Amniotic epithelial cell (primary cell): Measurements from ENCODE around the gene CEACAM6.
A peak's percentile ranks its signal among the peaks of the same experiment; 100 is the strongest.
"Not testable (repeated sequence)": the region's sequence is repeated elsewhere in the genome, so short reads cannot be mapped to it uniquely, and the experiment has no call there.

Experiments used
- DNase-seq: peaks from one replicate; pipeline ENCODE4 v3.0.0-alpha.2; 2010; ENCODE audit warnings: low read depth

The CEACAM6 gene

DNA sequence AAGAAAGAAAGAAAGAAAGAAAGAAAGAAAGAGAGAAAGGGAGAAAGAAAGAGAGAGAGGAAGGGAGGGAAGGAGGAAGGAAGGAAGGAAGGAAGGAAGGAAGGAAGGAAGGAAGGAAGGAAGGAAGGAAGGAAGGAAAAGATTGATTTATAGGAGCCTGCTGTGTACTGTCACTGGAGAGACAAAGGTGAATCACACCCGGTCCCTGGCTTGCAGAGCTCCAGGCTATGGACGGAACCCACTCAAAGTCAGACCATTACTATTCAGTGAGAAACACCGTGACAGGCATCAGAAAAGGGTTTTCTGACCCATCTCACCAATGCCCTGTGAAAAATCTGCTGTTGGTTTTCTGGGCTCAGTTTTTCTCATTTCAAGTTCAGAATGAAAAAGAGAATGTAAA, 7.3 kb upstream of the CEACAM6 start:
- no peak for DNase-seq

DNA sequence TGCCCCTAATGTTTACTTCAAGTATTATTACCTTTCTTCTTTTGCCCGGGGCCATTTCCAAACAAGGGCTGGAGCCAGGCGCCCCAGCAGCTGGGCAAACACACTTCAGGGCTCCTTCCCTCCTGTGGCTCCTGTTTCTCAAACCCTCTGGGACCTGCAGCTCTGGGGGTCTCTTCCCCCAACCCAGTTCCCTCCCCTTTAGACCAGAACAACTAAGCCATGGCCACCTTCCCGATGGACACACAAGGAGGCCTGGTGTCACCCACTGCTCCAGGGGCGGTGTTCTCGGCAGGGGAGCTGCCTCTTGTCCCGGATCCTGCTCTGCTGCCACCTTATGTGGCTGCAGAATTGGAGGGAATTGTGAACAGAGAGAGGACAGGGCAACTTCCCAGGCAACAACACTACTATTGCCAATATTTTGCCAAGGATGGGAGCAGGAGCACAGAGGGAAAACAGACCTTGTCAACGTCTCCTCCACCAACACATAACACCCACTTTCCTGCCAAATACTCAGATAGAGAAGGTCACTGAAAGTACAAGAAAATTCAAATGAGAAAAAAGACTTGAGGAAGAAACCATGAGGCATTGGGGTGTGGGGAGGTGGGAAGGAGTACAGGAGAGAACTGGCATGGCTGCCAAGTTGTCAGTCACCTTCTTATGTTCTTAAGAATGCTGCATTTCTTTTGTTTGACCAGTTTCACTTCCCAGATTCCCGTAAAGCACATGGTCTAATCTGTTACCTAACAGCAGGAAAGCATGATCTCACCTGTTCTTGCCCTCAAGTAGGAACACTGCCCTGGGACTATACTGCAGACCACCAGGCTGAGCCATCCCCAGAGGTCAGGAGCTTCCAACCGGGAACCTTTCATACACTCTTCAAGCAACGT, 4.8 kb upstream of the CEACAM6 start:
- DNase-seq, result not testable (repeated sequence)

DNA sequence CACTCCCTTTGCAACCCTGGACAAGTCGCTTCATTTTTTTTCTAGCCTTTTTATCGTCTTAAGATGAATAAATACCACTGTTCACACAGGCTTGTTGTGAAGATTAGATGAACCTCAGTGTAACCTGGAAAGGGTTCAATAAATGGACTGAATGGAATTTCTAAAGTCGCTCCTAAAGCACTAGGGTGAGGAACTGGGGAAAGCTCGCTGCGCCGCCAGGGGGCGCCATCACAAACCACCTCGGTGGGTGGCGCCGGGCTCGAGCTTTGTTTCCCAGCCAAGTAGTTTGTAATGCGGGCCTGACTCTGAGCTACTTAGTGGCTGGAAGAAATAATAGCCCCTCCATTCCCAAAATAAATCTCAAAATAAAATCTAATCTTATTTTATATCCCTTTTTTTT, 2.2 kb upstream of the CEACAM6 start:
- DNase-seq, result no peak

DNA sequence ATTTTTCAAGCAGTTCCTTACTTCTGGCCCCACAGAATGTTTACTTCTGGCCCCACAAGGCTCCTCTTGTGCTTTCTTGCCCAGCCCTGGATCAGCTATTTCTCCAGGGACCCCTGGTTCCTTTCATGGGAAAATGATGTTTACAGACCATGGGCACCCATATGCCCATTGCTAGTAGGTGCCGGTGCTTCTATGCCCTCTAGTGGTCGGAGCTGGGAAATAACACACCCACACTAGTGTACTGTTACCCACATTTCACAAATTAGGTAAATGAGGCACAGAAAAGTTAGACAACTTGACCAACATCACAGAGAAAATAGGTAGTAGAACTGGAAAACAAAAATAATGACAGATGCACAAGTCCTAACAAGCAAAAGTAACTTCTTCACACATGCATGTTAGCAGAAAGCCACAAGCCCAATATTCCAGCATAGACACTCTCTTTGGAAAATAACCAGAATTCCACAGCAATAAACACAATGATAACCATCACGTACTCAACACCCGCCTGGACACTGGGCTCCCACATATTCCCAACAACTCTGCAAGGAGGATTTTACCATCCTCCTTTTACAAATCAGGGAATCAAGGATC, 1.3 kb upstream of the CEACAM6 start:
- DNase-seq, result peak; percentile 10

DNA sequence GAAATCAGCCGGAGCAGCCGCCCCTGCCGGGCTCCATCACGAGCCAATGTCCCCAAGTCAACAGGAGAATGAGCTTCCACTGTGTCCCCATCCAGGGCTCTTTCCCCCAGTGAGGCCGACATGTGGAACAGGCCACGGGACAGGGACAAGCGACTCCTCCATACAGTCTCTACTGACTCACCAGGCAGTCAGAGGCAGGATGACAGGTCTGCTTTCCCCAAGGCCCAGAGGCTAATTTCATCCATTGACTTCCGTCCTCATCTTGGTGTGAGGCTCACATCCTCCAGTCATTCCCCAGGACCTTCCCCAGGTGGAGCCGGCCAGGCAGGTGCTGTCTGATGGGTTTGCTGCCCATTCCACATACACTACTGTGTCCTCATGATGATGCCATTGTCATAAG, 3.5 kb downstream of the CEACAM6 start:
- DNase-seq, result no peak

- DNase-seq, result no peak
Observed at GRCh38 chr19:41767115-41767514, 11.8 kb downstream of the CEACAM6 start.

- not testable (repeated sequence) for DNase-seq
Observed at GRCh38 chr19:41768105-41768504, 12.8 kb downstream of the CEACAM6 start.

DNA sequence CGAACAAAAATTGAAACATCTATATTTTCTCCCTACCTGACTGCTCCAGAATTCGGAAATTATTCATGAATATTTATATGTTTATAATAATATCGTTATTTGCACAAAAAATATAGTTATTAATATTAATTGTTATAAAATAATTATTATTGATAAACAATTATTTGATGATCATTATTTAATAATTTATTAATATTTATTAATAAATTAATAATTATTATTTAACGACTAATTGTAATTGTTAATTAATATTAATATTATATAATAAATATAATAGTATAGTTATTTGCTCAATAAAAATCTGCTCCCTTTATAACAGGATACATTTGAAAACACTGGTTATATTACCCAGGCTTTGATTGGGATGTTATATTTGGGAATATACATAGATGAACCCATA, 14.3 kb downstream of the CEACAM6 start:
- DNase-seq, result no peak

GRCh38 chr19:41771410-41771809, 16.1 kb downstream of the CEACAM6 start:
- no peak for DNase-seq

DNA sequence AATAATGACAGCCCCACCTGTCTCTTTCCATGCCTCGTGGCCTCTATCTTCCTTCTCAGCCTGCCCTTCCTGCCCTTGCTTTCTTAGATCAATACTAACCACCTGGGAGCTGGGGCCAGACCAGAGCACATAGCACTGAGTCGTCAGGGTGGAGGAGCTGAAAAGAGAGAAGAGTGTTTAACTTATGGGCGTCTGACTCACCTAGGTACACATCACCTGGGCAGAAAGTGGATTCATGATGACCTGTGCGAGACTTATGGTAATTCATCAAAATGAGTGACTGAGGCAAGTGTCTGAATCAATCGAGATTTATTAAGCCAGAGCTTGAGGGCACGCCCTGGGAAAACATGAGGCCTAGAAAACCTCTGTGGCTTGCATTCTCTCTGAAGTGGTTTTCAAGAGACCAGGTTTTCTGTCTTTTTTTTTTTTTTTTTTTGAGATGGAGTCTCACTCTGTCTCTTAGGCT, 19.2 kb downstream of the CEACAM6 start:
- DNase-seq, result no peak

DNA sequence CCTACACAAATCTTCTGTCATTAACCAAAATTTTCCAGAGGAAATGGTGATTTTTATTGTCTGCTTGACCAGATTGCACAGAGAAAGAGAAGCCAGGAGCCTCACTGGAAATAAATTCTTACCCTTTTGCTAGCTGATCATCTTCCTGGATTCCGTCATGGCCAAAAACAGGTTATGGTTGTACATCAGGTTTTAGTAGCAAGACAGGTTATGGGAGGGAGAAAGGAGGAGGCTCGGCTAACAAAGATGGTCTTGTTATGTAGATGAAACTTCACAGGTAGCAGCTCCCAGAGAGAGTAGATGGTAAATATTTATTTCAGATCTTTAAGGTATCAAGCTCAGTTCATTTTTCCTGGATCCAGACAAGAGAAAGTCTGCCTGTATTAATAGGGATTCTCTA, 21.4 kb downstream of the CEACAM6 start:
- no peak for DNase-seq

DNA sequence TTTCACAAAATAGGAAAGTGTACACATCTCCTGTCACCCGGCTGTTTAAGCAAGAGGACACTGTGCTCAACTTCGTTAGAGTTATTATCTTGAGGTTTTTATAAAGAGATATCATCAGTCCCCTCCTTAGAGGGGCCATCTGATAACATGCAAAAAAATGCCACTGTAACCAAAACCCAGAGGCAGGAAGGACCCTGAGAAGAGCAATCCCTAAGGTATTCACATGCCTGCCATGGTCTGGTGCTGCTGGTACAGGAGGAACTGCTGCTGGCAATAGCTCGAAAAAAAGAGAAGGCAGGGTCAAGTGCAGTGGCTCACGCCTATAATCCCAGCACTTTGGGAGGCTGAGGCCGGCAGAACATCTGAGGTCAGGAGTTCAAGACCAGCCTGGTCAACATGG, 28.3 kb downstream of the CEACAM6 start:
- DNase-seq, result no peak

DNA sequence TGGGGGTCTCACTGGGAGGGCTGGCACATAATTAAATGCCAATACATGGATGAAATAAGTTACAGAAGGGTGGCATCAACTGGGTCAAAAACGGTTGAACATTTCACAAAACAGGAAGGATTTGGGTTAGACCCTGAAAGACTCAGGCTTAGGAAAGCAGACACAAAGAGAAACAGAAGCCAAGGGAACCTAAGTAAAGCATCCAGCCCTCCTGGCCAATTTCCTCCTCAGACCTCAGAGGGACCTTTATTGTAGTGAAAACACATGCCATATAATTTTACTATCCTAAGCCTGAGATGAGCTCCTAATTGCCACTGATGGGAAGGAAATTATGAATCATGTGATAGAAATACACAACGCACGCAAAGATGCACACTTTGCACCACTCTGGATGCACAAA, 29.0 kb downstream of the CEACAM6 start:
- no peak for DNase-seq

- DNase-seq, result no peak
Observed at GRCh38 chr19:41784743-41785142, 29.4 kb downstream of the CEACAM6 start.

DNA sequence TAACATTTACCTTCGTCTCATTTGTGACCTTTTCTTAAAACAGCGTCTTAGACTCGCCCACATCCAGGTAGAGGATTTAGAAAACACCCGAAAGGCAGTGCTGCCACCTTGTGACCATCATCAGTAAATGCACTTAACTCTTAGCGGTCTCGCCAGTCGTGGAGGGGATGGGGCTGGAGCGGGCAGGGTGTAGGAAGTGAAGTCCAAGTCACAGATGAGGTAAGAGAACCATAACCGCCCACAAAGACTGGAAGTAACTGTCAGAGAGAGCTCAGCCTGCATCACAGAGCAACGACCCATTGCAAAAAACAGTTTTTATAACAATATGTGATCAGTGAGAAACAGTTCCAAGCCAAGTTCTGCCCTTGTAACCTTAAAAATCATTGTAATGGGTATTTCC, 30.3 kb downstream of the CEACAM6 start:
- DNase-seq, result peak; percentile 66

DNA sequence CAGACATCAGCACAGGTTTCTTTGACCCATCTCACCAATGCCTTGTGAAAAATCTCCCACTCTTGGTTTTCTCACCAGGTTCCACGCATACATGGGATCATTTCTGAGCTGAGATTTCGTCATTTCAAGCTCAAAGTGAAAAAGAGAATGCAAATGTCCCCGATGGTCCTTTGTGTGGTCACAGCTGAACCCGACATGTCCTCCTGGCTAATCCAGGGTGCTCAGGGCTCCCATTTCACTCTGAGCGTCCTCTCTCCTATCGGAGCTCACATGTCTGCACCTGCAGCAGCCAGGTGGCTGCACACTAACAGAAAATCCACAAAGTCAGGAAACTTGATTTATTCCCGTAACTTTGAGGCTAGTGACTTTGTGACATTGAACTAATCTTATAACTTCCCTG, 31.7 kb downstream of the CEACAM6 start:
- DNase-seq, result no peak

- not testable (repeated sequence) for DNase-seq
Observed at GRCh38 chr19:41788518-41788917, 33.2 kb downstream of the CEACAM6 start.

DNA sequence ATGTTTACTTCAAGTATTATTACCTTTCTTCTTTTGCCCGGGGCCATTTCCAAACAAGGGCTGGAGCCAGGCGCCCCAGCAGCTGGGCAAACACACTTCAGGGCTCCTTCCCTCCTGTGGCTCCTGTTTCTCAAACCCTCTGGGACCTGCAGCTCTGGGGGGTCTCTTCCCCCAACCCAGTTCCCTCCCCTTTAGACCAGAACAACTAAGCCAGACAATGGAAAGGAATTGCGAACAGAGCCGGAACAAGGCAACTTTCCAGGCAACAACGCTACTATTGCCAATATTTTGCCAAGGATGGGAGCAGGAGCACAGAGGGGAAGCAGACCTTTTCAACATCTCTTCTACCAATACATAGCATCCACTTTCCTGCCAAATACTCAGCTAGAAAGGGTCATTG, 33.7 kb downstream of the CEACAM6 start:
- DNase-seq, result not testable (repeated sequence)

GRCh38 chr19:41792513-41793413, 37.4 kb downstream of the CEACAM6 start:
- DNase-seq, result peak; percentile 31

DNA sequence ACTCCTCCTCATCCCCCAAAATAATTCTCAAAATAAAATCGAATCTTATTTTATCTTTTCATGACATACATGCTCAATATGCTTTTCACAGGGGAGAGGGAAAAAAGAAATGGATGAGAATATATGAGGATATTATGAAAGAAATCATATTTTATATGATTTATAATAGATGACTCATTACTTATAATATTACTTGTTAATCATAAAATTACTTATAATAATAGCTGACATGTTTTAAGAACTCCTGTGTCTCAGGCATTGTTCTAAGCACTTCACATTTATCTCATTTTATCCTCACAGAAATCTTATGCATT, 38.0 kb downstream of the CEACAM6 start:
- DNase-seq, result no peak

GRCh38 chr19:41795031-41795461, 39.7 kb downstream of the CEACAM6 start:
- peak; percentile 18 for DNase-seq

DNA sequence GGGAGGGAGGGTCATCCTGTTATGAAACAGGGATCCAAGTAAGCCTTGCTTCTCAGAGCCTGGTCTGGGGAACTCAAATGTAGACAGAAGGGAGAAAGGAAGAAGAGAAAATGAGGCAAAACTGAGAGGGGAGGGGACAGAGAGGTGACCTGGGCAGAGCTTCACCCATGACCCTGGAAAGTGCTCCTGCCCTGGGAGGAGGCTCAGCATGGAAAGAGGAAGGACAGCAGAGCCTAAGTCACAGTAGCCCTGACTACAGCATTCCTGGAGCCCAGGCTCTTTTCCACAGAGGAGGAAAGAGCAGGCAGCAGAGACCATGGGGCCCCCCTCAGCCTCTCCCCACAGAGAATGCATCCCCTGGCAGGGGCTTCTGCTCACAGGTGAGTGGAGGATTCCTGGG, 41.0 kb downstream of the CEACAM6 start, which contains the start of gene CEACAM3:
Gene CEACAM3, plus strand, starts transcription at position 226 of the 400 bp plus-strand sequence. Its CDS starts 91 bp downstream, at position 317.
- DNase-seq, result no peak
